ENCODE measurements around the gene SLC10A7.

DNA sequence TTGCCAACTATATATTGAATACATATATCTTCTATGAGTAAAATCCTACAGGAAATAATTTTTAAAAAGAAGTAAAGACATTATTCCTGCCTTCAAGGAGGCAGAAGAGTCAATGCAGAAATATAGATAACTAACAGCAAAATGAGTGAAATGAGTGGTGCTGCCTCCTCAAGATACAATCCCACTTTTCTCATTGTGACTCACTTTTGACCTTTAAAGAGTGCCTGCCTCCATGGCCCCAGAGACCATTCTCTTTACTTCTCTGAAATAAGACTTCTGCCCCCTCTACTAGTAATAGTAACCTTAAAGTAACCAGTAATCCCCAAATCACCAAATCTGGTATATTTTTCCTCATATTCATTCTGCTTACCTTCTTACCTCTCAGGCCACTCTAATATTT lies 15.5 kb downstream of the SLC10A7 start:
- TF ChIP-seq ZNF225 (CRISPR knock-in tag; IDR thresholded peaks at IDR 0.05) (no peak), POLR2A (IDR thresholded peaks at IDR 0.05; ENCODE audit: insufficient read depth in 1 of 2, low read depth in 2 of 2, low read length in 2 of 2) (no peak), HDAC6 (IDR thresholded peaks at IDR 0.05; ENCODE audit: low read depth, low read length) (no peak)
- TF ChIP-seq, protein P1, sequence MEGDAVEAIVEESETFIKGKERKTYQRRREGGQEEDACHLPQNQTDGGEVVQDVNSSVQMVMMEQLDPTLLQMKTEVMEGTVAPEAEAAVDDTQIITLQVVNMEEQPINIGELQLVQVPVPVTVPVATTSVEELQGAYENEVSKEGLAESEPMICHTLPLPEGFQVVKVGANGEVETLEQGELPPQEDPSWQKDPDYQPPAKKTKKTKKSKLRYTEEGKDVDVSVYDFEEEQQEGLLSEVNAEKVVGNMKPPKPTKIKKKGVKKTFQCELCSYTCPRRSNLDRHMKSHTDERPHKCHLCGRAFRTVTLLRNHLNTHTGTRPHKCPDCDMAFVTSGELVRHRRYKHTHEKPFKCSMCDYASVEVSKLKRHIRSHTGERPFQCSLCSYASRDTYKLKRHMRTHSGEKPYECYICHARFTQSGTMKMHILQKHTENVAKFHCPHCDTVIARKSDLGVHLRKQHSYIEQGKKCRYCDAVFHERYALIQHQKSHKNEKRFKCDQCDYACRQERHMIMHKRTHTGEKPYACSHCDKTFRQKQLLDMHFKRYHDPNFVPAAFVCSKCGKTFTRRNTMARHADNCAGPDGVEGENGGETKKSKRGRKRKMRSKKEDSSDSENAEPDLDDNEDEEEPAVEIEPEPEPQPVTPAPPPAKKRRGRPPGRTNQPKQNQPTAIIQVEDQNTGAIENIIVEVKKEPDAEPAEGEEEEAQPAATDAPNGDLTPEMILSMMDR (CRISPR knock-in tag; IDR thresholded peaks at IDR 0.05) = no peak

All from HepG2 (cell line).